NB4 (cell line): ENCODE data around the gene NYAP2.

ENCODE experiments used
- DNase-seq: peaks from one replicate; pipeline ENCODE4 v3.0.0; 2010; ENCODE audit warnings: low read depth
- H3K4me3 ChIP-seq: one replicate; pipeline ENCODE4 v1.5.1; 2011; ENCODE audit warnings: mild to moderate bottlenecking, low read depth, low read length, moderate library complexity
- MYC ChIP-seq: IDR thresholded peaks from 2 replicates; pipeline ENCODE4 v1.6.1; 2011; ENCODE audit warnings: low read depth, low read length
- POLR2A ChIP-seq: IDR thresholded peaks from 2 replicates; pipeline ENCODE4 v1.6.1; 2011; ENCODE audit warnings: mild to moderate bottlenecking; ENCODE audit not compliant: insufficient read length; ENCODE audit errors: extremely low read depth
- TF ChIP-seq, protein P1 (sequence below): IDR thresholded peaks from 2 replicates; pipeline ENCODE4 v1.6.1; 2011; ENCODE audit warnings: low read depth, low read length
- TF ChIP-seq, protein P2 (sequence below): IDR thresholded peaks from one replicate; pipeline ENCODE4 v1.5.1; 2012; ENCODE audit warnings: low read depth, low read length

Gene NYAP2

DNA sequence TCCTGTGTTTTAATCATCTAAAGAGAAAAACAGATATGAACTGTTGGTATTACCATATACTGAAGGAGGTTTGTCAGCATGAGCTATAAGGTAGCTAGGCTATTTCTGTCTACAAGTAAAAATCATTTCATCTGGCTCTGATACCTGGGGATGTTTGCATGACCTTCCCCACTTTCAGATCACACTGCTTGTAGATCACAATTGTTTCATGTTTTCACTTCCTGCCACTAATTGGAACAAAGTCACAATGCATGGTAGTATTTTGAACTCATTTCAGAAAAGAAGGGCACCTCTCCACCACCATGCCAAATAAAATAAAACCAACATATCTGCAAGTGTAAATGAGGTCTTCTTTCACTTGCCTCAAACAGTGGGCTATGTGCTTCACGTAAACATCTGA is 37.8 kb downstream of the NYAP2 start:
- TF ChIP-seq, protein P1, sequence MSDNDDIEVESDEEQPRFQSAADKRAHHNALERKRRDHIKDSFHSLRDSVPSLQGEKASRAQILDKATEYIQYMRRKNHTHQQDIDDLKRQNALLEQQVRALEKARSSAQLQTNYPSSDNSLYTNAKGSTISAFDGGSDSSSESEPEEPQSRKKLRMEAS = no peak
- no peak for TF ChIP-seq MYC
- no peak for TF ChIP-seq POLR2A
- TF ChIP-seq, protein P2, sequence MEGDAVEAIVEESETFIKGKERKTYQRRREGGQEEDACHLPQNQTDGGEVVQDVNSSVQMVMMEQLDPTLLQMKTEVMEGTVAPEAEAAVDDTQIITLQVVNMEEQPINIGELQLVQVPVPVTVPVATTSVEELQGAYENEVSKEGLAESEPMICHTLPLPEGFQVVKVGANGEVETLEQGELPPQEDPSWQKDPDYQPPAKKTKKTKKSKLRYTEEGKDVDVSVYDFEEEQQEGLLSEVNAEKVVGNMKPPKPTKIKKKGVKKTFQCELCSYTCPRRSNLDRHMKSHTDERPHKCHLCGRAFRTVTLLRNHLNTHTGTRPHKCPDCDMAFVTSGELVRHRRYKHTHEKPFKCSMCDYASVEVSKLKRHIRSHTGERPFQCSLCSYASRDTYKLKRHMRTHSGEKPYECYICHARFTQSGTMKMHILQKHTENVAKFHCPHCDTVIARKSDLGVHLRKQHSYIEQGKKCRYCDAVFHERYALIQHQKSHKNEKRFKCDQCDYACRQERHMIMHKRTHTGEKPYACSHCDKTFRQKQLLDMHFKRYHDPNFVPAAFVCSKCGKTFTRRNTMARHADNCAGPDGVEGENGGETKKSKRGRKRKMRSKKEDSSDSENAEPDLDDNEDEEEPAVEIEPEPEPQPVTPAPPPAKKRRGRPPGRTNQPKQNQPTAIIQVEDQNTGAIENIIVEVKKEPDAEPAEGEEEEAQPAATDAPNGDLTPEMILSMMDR = no peak
- DNase-seq = no peak
- no peak overlapping the region for H3K4me3 ChIP-seq

DNA sequence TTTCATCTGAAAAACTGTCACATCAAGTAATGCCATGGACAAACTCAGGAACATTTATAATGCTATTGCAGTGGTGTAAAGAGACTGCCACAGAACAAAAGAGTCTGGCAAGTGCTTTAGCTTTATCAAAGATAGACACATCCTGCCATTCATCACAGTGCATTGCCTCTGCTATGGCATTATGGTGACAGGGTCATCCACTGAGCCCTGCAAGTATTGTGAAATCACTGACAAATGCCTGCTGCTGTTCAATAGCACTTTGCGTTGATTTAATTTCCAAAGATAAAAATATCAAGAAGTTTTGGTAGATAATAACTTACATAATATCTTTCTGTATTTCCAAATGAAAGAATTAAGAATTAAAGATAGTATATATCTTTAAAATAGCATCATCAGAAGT is 38.7 kb downstream of the NYAP2 start:
- DNase-seq = no peak
- H3K4me3 ChIP-seq = no peak overlapping the region
- TF ChIP-seq, protein P2 = no peak
- TF ChIP-seq MYC = no peak
- TF ChIP-seq POLR2A = no peak
- TF ChIP-seq, protein P1 = no peak

DNA sequence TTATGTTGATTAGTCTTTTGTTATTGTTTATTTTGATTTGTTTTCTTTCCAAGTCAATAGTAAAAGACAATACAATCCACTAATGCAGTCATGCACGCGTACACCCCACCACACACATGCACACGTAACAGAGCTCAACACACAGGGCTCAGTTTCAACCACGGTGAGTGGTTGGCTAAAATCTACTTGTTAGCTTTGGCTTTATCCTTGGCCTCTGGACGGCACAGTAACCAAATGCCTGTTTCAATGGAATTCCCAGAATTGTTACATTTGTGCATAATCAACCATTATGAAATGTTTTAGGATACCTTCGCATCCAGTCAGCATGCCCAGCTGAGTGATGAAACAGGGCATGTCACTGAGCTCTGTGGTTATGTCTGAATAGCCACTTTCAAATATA is 53.2 kb downstream of the NYAP2 start:
- no peak for DNase-seq
- no peak overlapping the region for H3K4me3 ChIP-seq
- TF ChIP-seq, protein P1 = no peak
- TF ChIP-seq, protein P2 = no peak
- TF ChIP-seq MYC (no peak), POLR2A (no peak)

DNA sequence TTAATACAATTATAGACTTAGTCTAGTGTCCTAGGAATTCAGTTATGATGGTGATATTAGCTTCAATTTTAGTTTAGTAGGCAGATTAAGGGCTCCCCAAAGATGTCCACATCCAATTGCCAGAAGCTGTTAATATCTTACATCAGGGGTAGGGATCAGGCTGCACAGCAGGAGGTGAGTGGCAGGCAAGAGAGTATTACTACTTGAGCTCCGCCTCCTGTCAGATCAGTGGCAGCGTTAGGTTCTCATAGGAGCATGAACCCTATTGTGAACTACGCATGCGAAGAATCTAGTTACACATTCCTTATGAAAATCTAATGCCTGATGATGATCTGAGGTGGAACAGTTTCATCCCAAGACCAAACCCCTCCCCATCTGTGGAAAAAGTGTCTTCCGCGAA is 54.9 kb downstream of the NYAP2 start:
- no peak overlapping the region for H3K4me3 ChIP-seq
- TF ChIP-seq POLR2A (no peak), MYC (no peak)
- TF ChIP-seq, protein P2 = no peak
- TF ChIP-seq, protein P1 = no peak
- no peak for DNase-seq

DNA sequence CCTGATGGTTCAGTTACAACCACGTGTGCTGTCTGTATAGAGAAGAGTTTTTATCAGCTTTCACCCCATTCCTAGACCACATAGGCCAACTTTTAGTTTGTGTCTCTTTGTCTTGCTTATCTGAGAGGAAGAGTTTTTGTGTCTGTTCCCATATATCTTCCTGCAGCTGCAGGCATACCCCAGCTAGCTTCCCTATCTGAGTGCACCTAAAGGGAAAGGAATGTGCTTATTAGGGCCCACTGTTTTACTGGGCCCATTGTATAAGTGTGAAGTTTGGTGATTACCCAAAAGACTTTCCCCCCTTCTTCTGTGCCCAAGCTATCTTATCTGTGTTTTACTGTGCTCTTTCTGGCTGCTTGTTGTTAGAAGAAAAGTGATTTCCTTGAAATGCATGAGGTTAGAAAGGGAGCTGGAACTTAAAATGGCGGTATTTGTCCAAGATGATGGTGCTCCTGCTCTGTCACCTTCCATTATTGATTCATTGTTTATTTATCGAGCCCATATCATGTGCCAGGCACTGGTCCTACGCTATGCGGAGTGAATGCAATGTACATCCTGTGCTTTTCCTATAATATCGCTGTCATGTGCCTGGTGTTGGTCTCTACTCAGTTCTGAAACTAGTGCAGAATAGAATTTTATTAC is 57.2 kb downstream of the NYAP2 start:
- TF ChIP-seq, protein P1 = no peak
- TF ChIP-seq MYC = no peak
- TF ChIP-seq, protein P2 = no peak
- TF ChIP-seq POLR2A = no peak
- H3K4me3 ChIP-seq = no peak overlapping the region
- DNase-seq = no peak

DNA sequence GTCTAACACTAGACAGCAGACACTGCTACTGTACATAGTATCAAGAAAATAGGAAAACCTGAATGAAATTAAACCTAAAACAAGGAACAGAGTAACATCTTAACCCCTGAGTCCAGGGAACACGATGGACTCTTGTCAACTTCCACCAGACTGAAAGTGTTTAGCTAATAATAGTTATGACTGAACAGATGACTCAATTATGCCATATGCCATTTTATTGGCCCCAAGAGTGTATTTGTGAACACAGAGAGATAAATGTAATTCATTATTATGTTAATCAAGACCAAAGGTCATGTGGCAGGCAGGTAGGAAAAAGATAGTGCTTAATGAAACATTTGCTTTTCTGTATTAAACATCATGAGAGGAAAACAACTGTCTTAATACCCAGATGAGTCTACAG is 58.0 kb downstream of the NYAP2 start:
- DNase-seq = no peak
- H3K4me3 ChIP-seq = no peak overlapping the region
- TF ChIP-seq, protein P1 = no peak
- TF ChIP-seq MYC = no peak
- TF ChIP-seq, protein P2 = no peak
- no peak for TF ChIP-seq POLR2A
